Dermis microvascular lymphatic vessel endothelial cell (primary cell): ENCODE measurements around the gene ATL1. TPM values are rescaled to one million over a fixed set of nuclear protein-coding genes. Genes with fewer than 3 reads are reported as not detected.
"Not testable (repeated sequence)": the region's sequence is repeated elsewhere in the genome, so short reads cannot be mapped to it uniquely, and the experiment has no call there.

Source experiments
- DNase-seq, 2 donors: peaks; one replicate each; pipeline versions ENCODE4 v3.0.0 to v3.0.0-alpha.2; 2010; ENCODE audit warnings: low read depth in 2 of 2
- total RNA-seq: library from RNA; depleted of rRNA; stranded (reverse); fragments of >200 nt; gene quantifications from 2 replicates; pipeline ENCODE4 v1.2.1, GENCODE V29; 2014

The ATL1 gene
- total RNA-seq, 1 donor from 2014 or later = 0.90 TPM

GRCh38 chr14:50656776-50657175 is 96.8 kb downstream of the ATL1 start:
- DNase-seq = no peak

- no peak for DNase-seq
Measured at GRCh38 chr14:50657753-50658152, 97.8 kb downstream of the ATL1 start.

- peak in 1 of 2 donors; percentile 75 for DNase-seq
Measured at GRCh38 chr14:50658203-50658602, 98.3 kb downstream of the ATL1 start.

- DNase-seq = peak in 1 of 2 donors; percentile 37
Measured at GRCh38 chr14:50659327-50659974, 99.5 kb downstream of the ATL1 start.

GRCh38 chr14:50664579-50664978 is 104.6 kb downstream of the ATL1 start:
- not testable (repeated sequence) for DNase-seq

GRCh38 chr14:50665300-50665699 is 105.4 kb downstream of the ATL1 start:
- not testable (repeated sequence) for DNase-seq

GRCh38 chr14:50666772-50667683 is 107.1 kb downstream of the ATL1 start:
- DNase-seq = peak in 1 of 2 donors; percentile 61

GRCh38 chr14:50667684-50667995 is 107.7 kb downstream of the ATL1 start:
- no peak for DNase-seq

- DNase-seq = peak; percentile 37 to 85
Measured at GRCh38 chr14:50667996-50668825, 108.3 kb downstream of the ATL1 start, which contains the start of gene SAV1. TSS of gene SAV1 (minus strand) at chr14:50668306. CDS start at chr14:50667967, 339 bp downstream.

- no peak for DNase-seq
Measured at GRCh38 chr14:50668826-50669143, 108.8 kb downstream of the ATL1 start.

GRCh38 chr14:50669441-50669986 is 109.6 kb downstream of the ATL1 start:
- peak in 1 of 2 donors; percentile 43 for DNase-seq

- DNase-seq = no peak
Measured at GRCh38 chr14:50670196-50670865, 110.4 kb downstream of the ATL1 start.

GRCh38 chr14:50670866-50671256 is 110.9 kb downstream of the ATL1 start:
- DNase-seq = no peak

- DNase-seq = no peak
Measured at GRCh38 chr14:50675597-50675996, 115.7 kb downstream of the ATL1 start.

- no peak for DNase-seq
Measured at GRCh38 chr14:50676814-50677516, 117.0 kb downstream of the ATL1 start.

- DNase-seq = peak; percentile 40 to 79
Measured at GRCh38 chr14:50677527-50678063, 117.7 kb downstream of the ATL1 start.

- DNase-seq = no peak
Measured at GRCh38 chr14:50678163-50678562, 118.2 kb downstream of the ATL1 start.

GRCh38 chr14:50679674-50680073 is 119.7 kb downstream of the ATL1 start:
- DNase-seq = no peak
